Endothelial cell of coronary artery (primary cell): ENCODE data around the gene SRPRB. TPM values are rescaled to one million over a fixed set of nuclear protein-coding genes. Genes with fewer than 3 reads are reported as not detected.

ENCODE experiments used
- total RNA-seq: library from RNA; depleted of rRNA; stranded (reverse); fragments of >200 nt; gene quantifications from 2 replicates; pipeline ENCODE4 v1.2.3, GENCODE V29; 2014

SRPRB gene
- total RNA-seq: 65.9 and 69.8 TPM in 2 replicates

GRCh38 chr3:133805702-133806475 lies at the start of gene SRPRB:
TSS of gene SRPRB (plus strand) at chr3:133805815. CDS start at chr3:133805849, 34 bp downstream.

Other genes starting within 250 kb of the SRPRB start
- gene CDV3, start 232.1 kb upstream of the SRPRB start, total RNA-seq: 179 and 228 TPM in 2 replicates
- 26.7 and 29.7 TPM in 2 replicates for gene TOPBP1, start 143.9 kb upstream of the SRPRB start, total RNA-seq
- gene TF, start 59.4 kb upstream of the SRPRB start, total RNA-seq: under 0.01 and 0.36 TPM in 2 replicates
- 0.45 and 1.1 TPM in 2 replicates for gene RAB6B, start 90.1 kb downstream of the SRPRB start, total RNA-seq
- 0.72 and 2.3 TPM in 2 replicates for gene SLCO2A1, start 224.1 kb downstream of the SRPRB start, total RNA-seq